GF-D8 (cell line): ENCODE data around the gene PITPNC1.
A peak's percentile ranks its signal among the peaks of the same experiment; 100 is the strongest.
"Not testable (repeated sequence)": the region's sequence is repeated elsewhere in the genome, so short reads cannot be mapped to it uniquely, and the experiment has no call there.

ENCODE experiments used
- DNase-seq: peaks from one replicate; lab custom pipeline; 2025; lab: John Stamatoyannopoulos, UW

Gene PITPNC1

GRCh38 chr17:67376737-67377487 lies at the start of gene PITPNC1:
PITPNC1 (plus strand) TSS chr17:67377281.
- peak; percentile 51 for DNase-seq

DNA sequence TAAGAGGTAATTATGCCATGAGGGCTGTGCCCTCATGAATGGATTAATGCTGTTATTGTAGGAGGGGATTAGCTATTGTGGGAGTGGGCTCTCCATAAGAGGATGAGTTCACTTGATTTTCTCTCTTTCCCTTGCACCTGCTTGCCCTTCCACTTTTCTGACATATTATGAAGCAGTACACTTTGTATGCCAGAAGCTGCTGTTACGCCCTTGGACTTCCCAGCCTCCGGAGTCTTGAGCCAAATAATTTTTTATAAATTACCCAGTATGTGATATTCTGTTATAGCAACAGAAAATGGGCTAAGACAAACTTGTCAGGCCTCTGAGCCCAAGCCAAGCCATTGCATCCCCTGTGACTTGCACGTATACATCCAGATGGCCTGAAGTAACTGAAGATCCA lies 49.1 kb upstream of the PITPNC1 start:
- DNase-seq: no peak

- not testable (repeated sequence) for DNase-seq
Measured at GRCh38 chr17:67331381-67332161, 45.5 kb upstream of the PITPNC1 start.

DNA sequence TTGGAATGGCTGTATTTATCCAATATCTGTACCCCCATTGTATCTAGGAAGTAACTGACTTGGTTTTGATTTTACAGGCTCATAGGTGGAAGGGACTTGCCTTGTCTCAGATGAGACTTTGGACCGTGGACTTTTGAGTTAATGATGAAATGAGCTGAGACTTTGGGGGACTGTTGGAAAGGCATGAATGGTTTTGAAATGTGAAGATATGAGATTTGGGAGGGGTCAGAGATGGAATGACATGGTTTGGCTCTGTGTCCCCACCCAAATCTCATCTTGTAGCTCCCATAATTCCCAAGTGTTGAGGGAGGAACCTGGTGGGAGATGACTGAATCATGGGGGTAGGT lies 44.9 kb upstream of the PITPNC1 start:
- not testable (repeated sequence) for DNase-seq

GRCh38 chr17:67335245-67335835 lies 41.7 kb upstream of the PITPNC1 start:
- no peak for DNase-seq

DNA sequence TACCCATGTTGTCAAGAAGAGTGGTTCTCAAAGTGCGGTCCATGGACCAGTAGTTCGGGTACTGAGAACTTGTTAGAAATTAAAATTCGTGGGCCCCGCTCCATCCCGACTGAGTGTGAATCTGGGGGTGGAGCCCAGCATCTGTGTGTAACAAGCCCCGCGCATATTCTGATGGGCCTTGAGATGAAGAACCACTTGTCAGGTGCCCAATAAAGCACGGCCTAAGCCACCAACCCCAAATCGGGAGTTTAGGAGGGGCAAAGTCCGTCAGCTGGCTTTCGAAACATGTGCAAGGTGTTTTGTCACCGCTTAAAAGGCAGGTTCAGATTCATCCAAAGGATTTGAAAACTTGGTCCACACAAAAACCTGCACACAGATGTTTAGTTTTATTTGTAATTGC lies 40.2 kb upstream of the PITPNC1 start:
- DNase-seq: no peak

GRCh38 chr17:67338353-67338752 lies 38.7 kb upstream of the PITPNC1 start:
- not testable (repeated sequence) for DNase-seq

- no peak for DNase-seq
Measured at GRCh38 chr17:67343237-67343636, 33.8 kb upstream of the PITPNC1 start.

- no peak for DNase-seq
Measured at GRCh38 chr17:67347826-67348225, 29.3 kb upstream of the PITPNC1 start.

DNA sequence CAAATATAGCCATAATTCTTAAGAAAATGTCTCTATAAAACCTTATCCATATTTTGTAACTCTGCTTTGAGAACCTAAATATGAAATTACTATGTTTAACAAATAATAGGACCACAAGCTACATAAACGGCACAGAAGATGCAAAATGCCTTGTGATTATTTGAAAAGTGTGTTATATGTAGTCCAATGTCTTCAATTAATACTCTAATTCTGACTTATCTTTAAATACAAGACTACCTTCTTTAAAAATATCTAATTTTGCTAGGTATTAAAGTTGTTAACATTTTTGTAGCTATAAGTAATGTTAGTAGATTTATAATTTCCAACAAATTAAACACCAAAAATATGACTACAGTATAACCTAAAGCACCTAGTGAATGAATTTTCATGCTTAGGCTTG lies 27.7 kb upstream of the PITPNC1 start:
- DNase-seq: no peak

DNA sequence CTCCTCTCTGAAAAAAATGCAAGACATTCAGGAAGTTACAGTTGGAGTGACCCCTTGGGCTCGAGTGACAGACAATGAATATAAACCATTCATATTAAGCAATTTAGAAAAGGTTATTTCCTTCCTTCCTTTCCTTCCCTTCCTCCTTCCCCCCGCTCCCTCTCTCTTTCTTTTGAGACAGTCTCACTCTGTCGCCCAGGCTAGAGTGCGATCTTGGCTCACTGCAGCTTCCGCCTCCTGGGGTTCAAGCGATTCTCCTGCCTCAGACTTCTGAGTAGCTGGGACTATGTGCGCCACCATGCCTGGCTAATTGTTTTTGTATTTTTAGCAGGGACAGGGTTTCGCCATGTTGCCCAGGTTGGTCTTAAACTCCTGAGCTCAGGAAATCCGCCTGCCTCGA lies 23.9 kb upstream of the PITPNC1 start:
- DNase-seq: no peak

- peak; percentile 53 for DNase-seq
Measured at GRCh38 chr17:67353929-67354574, 23.0 kb upstream of the PITPNC1 start.

- no peak for DNase-seq
Measured at GRCh38 chr17:67358612-67359011, 18.5 kb upstream of the PITPNC1 start.

- no peak for DNase-seq
Measured at GRCh38 chr17:67359960-67360791, 16.9 kb upstream of the PITPNC1 start.

GRCh38 chr17:67360880-67361279 lies 16.2 kb upstream of the PITPNC1 start:
- DNase-seq: no peak

- DNase-seq: no peak
Measured at GRCh38 chr17:67362173-67362572, 14.9 kb upstream of the PITPNC1 start.

GRCh38 chr17:67364847-67365737 lies 12.0 kb upstream of the PITPNC1 start:
- DNase-seq: no peak

GRCh38 chr17:67365738-67366192 lies 11.3 kb upstream of the PITPNC1 start:
- DNase-seq: peak; percentile 23

GRCh38 chr17:67366193-67367157 lies 10.6 kb upstream of the PITPNC1 start, which contains the start of gene PSMD12:
PSMD12 (minus strand) TSS chr17:67366577; CDS start chr17:67366519, 58 bp downstream.
- peak; percentile 69 for DNase-seq
